K562 (cell line): Measurements from ENCODE around the gene RHEX. TPM values are rescaled to one million over a fixed set of nuclear protein-coding genes. Genes with fewer than 3 reads are reported as not detected.

ENCODE experiments used
- ATAC-seq: fragments of 200-7000 bp; cut with Tn5 transposase; 3 replicates; pipeline ENCODE4 v1.9.1; 2020; ENCODE audit warnings: moderate library complexity
- BruUV-seq: library from RNA; stranded (reverse); fragments of 400-500 nt; replicated peaks from 2 replicates; lab custom pipeline; 2021; lab: Mats Ljungman, UMichigan
- CTCF ChIA-PET: fragments of 300-600 bp; formaldehyde crosslinking; extraction: SDS; loops from one replicate; lab custom pipeline; 2021; ENCODE audit warnings: low intra/inter-chr PET ratio; lab: Yijun Ruan, JAX
- POLR2A ChIA-PET: fragments of 300-600, 350-650 bp; sonication (Branson Sonifier 250); formaldehyde crosslinking; extraction: SDS; loops from one replicate; lab custom pipeline; 2021; ENCODE audit warnings: antibody characterized with exemption, inconsistent platforms; lab: Yijun Ruan, JAX
- DNase-seq, 4 experiments: peaks; one replicate each; pipeline versions ENCODE4 v3.0.0 to v3.0.0-alpha.2; 2011 to 2018; ENCODE audit warnings: low spot score in 3 of 4, mixed read lengths in 3 of 4; ENCODE audit errors: extremely low read depth in 1 of 4
- FAIRE-seq: peaks from 2 replicates; lab custom pipeline; 2011; peaks lifted over from hg19 to GRCh38; lab: Jason Lieb, UNC
- H2AFZ ChIP-seq: 2 replicates; pipeline ENCODE4 v1.6.0; 2011; ENCODE audit warnings: low read depth, low read length, control low read depth, inconsistent platforms
- H3K27ac ChIP-seq: fragments of 200-600 bp; 3 replicates; pipeline ENCODE4 v1.8.0; 2011; ENCODE audit warnings: low read depth, mild to moderate bottlenecking, control low read depth, inconsistent platforms, low read length, moderate library complexity, mixed read lengths; ENCODE audit errors: extremely low read depth
- H3K27me3 ChIP-seq, 2 experiments: fragments of 300-600 bp in 1 of 2; 2 replicates in 1 of 2; 3 replicates in 1 of 2; pipeline versions ENCODE4 v1.6.0 to v1.8.0; 2011; ENCODE audit warnings: inconsistent platforms in 2 of 2, low read length in 2 of 2, mild to moderate bottlenecking in 1 of 2, mixed read lengths in 1 of 2, moderate library complexity in 1 of 2; ENCODE audit not compliant: control insufficient read depth in 2 of 2, insufficient read depth in 2 of 2
- H3K36me3 ChIP-seq: fragments of 300-600 bp; 3 replicates; pipeline ENCODE4 v1.8.0; 2011; ENCODE audit warnings: mild to moderate bottlenecking, low read length, inconsistent platforms; ENCODE audit not compliant: control insufficient read depth, insufficient read depth
- H3K4me1 ChIP-seq, 2 experiments: fragments of 200-600 bp in 1 of 2; replicated peaks in 1 of 2; 2 replicates in 1 of 2; 3 replicates in 1 of 2; pipeline versions ENCODE4 v1.5.1 to v1.8.0; 2011; ENCODE audit warnings: inconsistent platforms in 2 of 2, low read length in 2 of 2, mild to moderate bottlenecking in 1 of 2, mixed read lengths in 1 of 2, moderate library complexity in 1 of 2; ENCODE audit not compliant: control insufficient read depth in 2 of 2, insufficient read depth in 2 of 2
- H3K4me2 ChIP-seq: 2 replicates; pipeline ENCODE4 v1.6.1; 2011; ENCODE audit warnings: low read length, control low read depth, inconsistent platforms, mixed read lengths; ENCODE audit not compliant: insufficient read depth
- H3K4me3 ChIP-seq: fragments of 200-600 bp; sonication (generic), shearing (Covaris generic); 2 replicates; pipeline ENCODE4 v1.5.1; 2016; ENCODE audit warnings: control low read depth, inconsistent platforms
- H3K79me2 ChIP-seq: fragments of 200-600 bp; 3 replicates; pipeline ENCODE4 v1.8.0; 2011; ENCODE audit warnings: low read length, inconsistent platforms; ENCODE audit not compliant: control insufficient read depth, insufficient read depth
- H3K9ac ChIP-seq, 2 experiments: 2 replicates each; pipeline versions ENCODE4 v1.6.0 to v1.6.1; 2011; ENCODE audit warnings: low read depth in 2 of 2, low read length in 2 of 2, control low read depth in 1 of 2, inconsistent platforms in 1 of 2, mild to moderate bottlenecking in 1 of 2, mixed read lengths in 1 of 2; ENCODE audit not compliant: insufficient read depth in 1 of 2
- H3K9me1 ChIP-seq: one replicate; pipeline ENCODE4 v1.6.0; 2011; ENCODE audit warnings: inconsistent platforms, mild to moderate bottlenecking, low read length, moderate library complexity; ENCODE audit not compliant: control insufficient read depth, insufficient read depth
- H3K9me3 ChIP-seq: replicated peaks from 2 replicates; pipeline ENCODE4 v1.5.1; 2011; ENCODE audit warnings: low read depth, low read length, inconsistent platforms; ENCODE audit not compliant: control insufficient read depth, insufficient read depth
- H4K20me1 ChIP-seq: replicated peaks from 2 replicates; pipeline ENCODE4 v1.6.1; 2011; ENCODE audit warnings: low read length, inconsistent platforms, mixed read lengths; ENCODE audit not compliant: control insufficient read depth, insufficient read depth
- DNMT1 ChIP-seq: fragments of 450-650 bp; IDR thresholded peaks from 2 replicates; pipeline ENCODE4 v1.6.1; 2016; ENCODE audit warnings: antibody characterized with exemption, mild to moderate bottlenecking
- GTF2F1 ChIP-seq: IDR thresholded peaks from 2 replicates; pipeline ENCODE4 v1.6.1; 2011; ENCODE audit warnings: low read depth, low read length, improper control_type of control experiment
- HDGF ChIP-seq: fragments of 450-650 bp; IDR thresholded peaks from 2 replicates; pipeline ENCODE4 v1.6.1; 2016
- JUND ChIP-seq, 2 experiments: IDR thresholded peaks; 2 replicates in 1 of 2; 3 replicates in 1 of 2; pipeline ENCODE4 v1.6.1; 2011; ENCODE audit warnings: borderline replicate concordance in 2 of 2, low read depth in 2 of 2, low read length in 2 of 2, improper control_type of control experiment in 1 of 2, missing biosample characterization in 1 of 2, missing genetic modification characterization in 1 of 2, missing genetic modification reagents in 1 of 2
- KLF1 ChIP-seq: fragments of 450-650 bp; IDR thresholded peaks from 2 replicates; pipeline ENCODE4 v1.6.1; 2016; ENCODE audit warnings: missing genetic modification characterization, missing compliant biosample characterization
- KLF16 ChIP-seq: IDR thresholded peaks from 2 replicates; pipeline ENCODE4 v1.6.1; 2016; ENCODE audit warnings: antibody characterized with exemption
- MCM3 ChIP-seq: fragments of 450-650 bp; IDR thresholded peaks from 2 replicates; pipeline ENCODE4 v1.6.1; 2016
- MEF2D ChIP-seq: conservative IDR thresholded peaks from 2 replicates; pipeline ENCODE4 v1.6.1; 2016; ENCODE audit warnings: low read depth, missing genetic modification characterization, missing compliant biosample characterization
- PTRF ChIP-seq: fragments of 450-650 bp; IDR thresholded peaks from 2 replicates; pipeline ENCODE4 v1.6.1; 2016; ENCODE audit warnings: mild to moderate bottlenecking, missing genetic modification characterization, missing compliant biosample characterization
- RBFOX2 ChIP-seq: fragments of 200-400 bp; formaldehyde crosslinking; IDR thresholded peaks from 2 replicates; pipeline ENCODE4 v1.6.1; 2017; ENCODE audit warnings: low read depth, mild to moderate bottlenecking, low read length, moderate library complexity
- ZBED1 ChIP-seq: IDR thresholded peaks from 2 replicates; pipeline ENCODE4 v1.6.1; 2014
- ZNF274 ChIP-seq: IDR thresholded peaks from 2 replicates; pipeline ENCODE4 v1.6.1; 2011; ENCODE audit warnings: low read depth, mild to moderate bottlenecking, low read length, moderate library complexity, borderline replicate concordance
- ZNF57 ChIP-seq: fragments of 450-650 bp; formaldehyde crosslinking; IDR thresholded peaks from 2 replicates; pipeline ENCODE4 v1.4.0; 2020; ENCODE audit warnings: mild to moderate bottlenecking, moderate library complexity
- WGBS: fragments of 100-300 bp; shearing (Covaris generic); methylation state at CpG from one replicate; pipeline ENCODE4 v1.1.6; 2016; ENCODE audit warnings: low coverage, mixed read lengths; ENCODE audit not compliant: insufficient coverage; ENCODE audit errors: missing lambda C conversion rate; 5-methylcytosine and 5-hydroxymethylcytosine counted together
- in situ Hi-C: fragments of 300-500 bp; cut with MboI; formaldehyde crosslinking; loops from 4 replicates; pipeline ENCODE4 v1.15.0; 2018; ENCODE audit warnings: inconsistent platforms, mixed read lengths
- intact Hi-C: fragments of 100-400 bp; cut with micrococcal nuclease; formaldehyde crosslinking; loops from 2 replicates; pipeline ENCODE4 v1.14.2; 2022
- polyA plus RNA-seq, 8 experiments: library from polyadenylated mRNA; depleted of rRNA in 4 of 8; stranded (reverse) in 5 of 8; unstranded in 3 of 8; fragments of >200 nt; fragmentation: Nextera tagmentation in 2 of 8; fragmentation: Illumina TruSeq in 1 of 8; extraction: Ambion mirVana in 2 of 8; extraction: Trizol in 1 of 8; gene quantifications; 2 replicates each; pipeline versions ENCODE4 v1.2.1 to v1.2.3, GENCODE V29; 2011 to 2014; ENCODE audit warnings: inconsistent platforms in 1 of 8, missing spikeins in 1 of 8
- total RNA-seq, 7 experiments: library from RNA; depleted of rRNA in 6 of 7; stranded (reverse); fragments of >200 nt in 6 of 7; fragmentation: Illumina TruSeq in 2 of 7; extraction: Trizol in 2 of 7; gene quantifications; 2 replicates each; pipeline versions ENCODE4 v1.2.1 to v1.2.3, GENCODE V29; 2011 to 2021; ENCODE audit warnings: low replicate concordance in 1 of 7
- TF ChIP-seq, protein P1 (sequence below): fragments of 450-650 bp; formaldehyde crosslinking; IDR thresholded peaks from 2 replicates; pipeline ENCODE4 v1.4.0; 2022; ENCODE audit warnings: mild to moderate bottlenecking, moderate library complexity

The RHEX gene
- total and polyA plus RNA-seq, 9 of the 15 experiments (the other 6 are each of a cell fraction or from before 2014, with no cell fraction given) = not detected

DNA sequence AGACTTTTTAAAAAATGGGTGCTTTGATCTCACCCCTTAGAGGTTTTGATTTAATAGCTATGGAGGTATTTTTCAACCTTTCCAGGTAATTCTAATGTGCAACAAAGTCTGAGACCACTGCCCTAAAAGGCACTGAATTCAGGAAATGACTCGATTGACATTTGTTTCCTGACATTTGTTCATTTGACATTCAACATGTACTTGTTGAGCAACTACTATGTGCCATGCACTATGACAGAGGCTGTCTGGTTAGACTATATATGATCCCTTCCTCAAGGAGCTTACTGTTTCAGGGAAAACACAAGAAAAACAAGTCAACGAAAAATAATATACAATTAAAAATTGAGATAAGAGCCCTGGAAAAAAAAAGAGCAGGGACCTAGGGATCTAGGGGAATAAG is 89.8 kb downstream of the RHEX start:
- Histone ChIP-seq H3K9me3 (no peaks in the 10 kb centered on the region), H3K9me1 (no peaks in the 10 kb centered on the region), H3K27ac (no peak overlapping the region), H3K4me2 (no peak overlapping the region), H3K36me3 (no peaks in the 10 kb centered on the region), H3K9ac (no peak overlapping the region), H3K4me3 (no peak overlapping the region), H3K27me3 (peaks cover 48 to 58% of the 10 kb centered on the region in 2 experiments), H3K4me1 (no peaks in the 10 kb centered on the region), H4K20me1 (no peaks in the 10 kb centered on the region), H2AFZ (no peak overlapping the region), H3K79me2 (no peaks in the 10 kb centered on the region)
- WGBS = 1% methylated on average over 2 of the region's 2 CpGs
- CTCF ChIA-PET = no interaction called here
- POLR2A ChIA-PET = no interaction called here
- TF ChIP-seq ZNF274 (no peak), MCM3 (no peak), ZNF57 (CRISPR knock-in tag) (no peak), KLF1 (no peak), KLF16 (no peak), ZBED1 (no peak), PTRF (tag) (no peak), GTF2F1 (no peak), JUND (IDR thresholded peaks at IDR 0.05; ENCODE audit: borderline replicate concordance, low read depth, low read length) (no peak), JUND (tag; IDR thresholded peaks at IDR 0.05; ENCODE audit: borderline replicate concordance, low read depth, low read length) (no peak), DNMT1 (no peak), RBFOX2 (no peak), HDGF (no peak), MEF2D (tag) (no peak)
- TF ChIP-seq, protein P1, sequence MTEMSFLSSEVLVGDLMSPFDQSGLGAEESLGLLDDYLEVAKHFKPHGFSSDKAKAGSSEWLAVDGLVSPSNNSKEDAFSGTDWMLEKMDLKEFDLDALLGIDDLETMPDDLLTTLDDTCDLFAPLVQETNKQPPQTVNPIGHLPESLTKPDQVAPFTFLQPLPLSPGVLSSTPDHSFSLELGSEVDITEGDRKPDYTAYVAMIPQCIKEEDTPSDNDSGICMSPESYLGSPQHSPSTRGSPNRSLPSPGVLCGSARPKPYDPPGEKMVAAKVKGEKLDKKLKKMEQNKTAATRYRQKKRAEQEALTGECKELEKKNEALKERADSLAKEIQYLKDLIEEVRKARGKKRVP (CRISPR knock-in tag) = no peak
- ATAC-seq (no peak), FAIRE-seq (no peak), DNase-seq (no peak)
- in situ Hi-C loops = no loop called here
- intact Hi-C loops = no loop called here
- no TSS peak for BruUV-seq
